Ectodermal cell (in vitro differentiated cells): Measurements from ENCODE around the gene ADARB2.

Experiments used
- H3K27ac ChIP-seq: 2 replicates; pipeline ENCODE4 v1.7.0; 2013; ENCODE audit warnings: mild to moderate bottlenecking, low read depth, low read length; ENCODE audit not compliant: insufficient read depth, poor library complexity, severe bottlenecking
- H3K27me3 ChIP-seq: 2 replicates; pipeline ENCODE4 v1.7.0; 2013; ENCODE audit warnings: mild to moderate bottlenecking, low read length; ENCODE audit not compliant: insufficient read depth, control insufficient read depth, poor library complexity, severe bottlenecking
- H3K36me3 ChIP-seq: one replicate; pipeline ENCODE4 v1.7.0; 2013; ENCODE audit warnings: low read length; ENCODE audit not compliant: control insufficient read depth, insufficient read depth
- H3K4me1 ChIP-seq: one replicate; pipeline ENCODE4 v1.7.0; 2013; ENCODE audit warnings: low read length; ENCODE audit not compliant: control insufficient read depth, insufficient read depth
- H3K4me3 ChIP-seq: 2 replicates; pipeline ENCODE4 v1.7.0; 2013; ENCODE audit warnings: low read depth, low read length, control low read depth; ENCODE audit not compliant: insufficient read depth
- H3K9me3 ChIP-seq: 2 replicates; pipeline ENCODE4 v1.7.0; 2013; ENCODE audit warnings: mild to moderate bottlenecking, low read length, moderate library complexity; ENCODE audit not compliant: control insufficient read depth
- WGBS, 2 experiments: methylation state at CpG; one replicate each; pipeline ENCODE4 v1.1.7; 2013; ENCODE audit warnings: missing lambda C conversion rate in 2 of 2; 5-methylcytosine and 5-hydroxymethylcytosine counted together

ADARB2 gene

GRCh38 chr10:1204434-1205326 lies 532.6 kb downstream of the ADARB2 start:
- Histone ChIP-seq H3K4me3 (no peak overlapping the region), H3K27ac (no peak overlapping the region), H3K4me1 (no peaks in the 10 kb centered on the region), H3K27me3 (no peaks in the 10 kb centered on the region), H3K36me3 (no peaks in the 10 kb centered on the region), H3K9me3 (no peaks in the 10 kb centered on the region)
- 92 to 94% methylated on average over 26 of the region's 26 CpGs for WGBS, 2 experiments

GRCh38 chr10:1203704-1204103 lies 533.6 kb downstream of the ADARB2 start:
- Histone ChIP-seq H3K36me3 (no peaks in the 10 kb centered on the region), H3K4me1 (peaks cover 4% of the 10 kb centered on the region), H3K9me3 (no peaks in the 10 kb centered on the region), H3K27ac (no peak overlapping the region), H3K27me3 (no peaks in the 10 kb centered on the region), H3K4me3 (no peak overlapping the region)
- 89 to 90% methylated on average over 10 of the region's 10 CpGs for WGBS, 2 experiments

- Histone ChIP-seq H3K27ac (no peak overlapping the region), H3K36me3 (no peaks in the 10 kb centered on the region), H3K4me1 (peaks cover 8% of the 10 kb centered on the region), H3K27me3 (no peaks in the 10 kb centered on the region), H3K4me3 (no peak overlapping the region), H3K9me3 (no peaks in the 10 kb centered on the region)
- WGBS, 2 experiments: 92 to 93% methylated on average over 13 of the region's 13 CpGs
Observed at GRCh38 chr10:1203216-1203615, 534.1 kb downstream of the ADARB2 start.

- Histone ChIP-seq H3K4me3 (no peak overlapping the region), H3K27me3 (no peaks in the 10 kb centered on the region), H3K4me1 (peaks cover 8% of the 10 kb centered on the region), H3K36me3 (no peaks in the 10 kb centered on the region), H3K27ac (no peak overlapping the region), H3K9me3 (no peaks in the 10 kb centered on the region)
- WGBS, 2 experiments: 92% methylated on average over 11 of the region's 11 CpGs
Observed at GRCh38 chr10:1202343-1202742, 535.0 kb downstream of the ADARB2 start.

GRCh38 chr10:1200866-1201807 lies 536.2 kb downstream of the ADARB2 start:
- H3K9me3 ChIP-seq: no peaks in the 10 kb centered on the region
- no peaks in the 10 kb centered on the region for H3K27me3 ChIP-seq
- H3K4me3 ChIP-seq: no peak overlapping the region
- 91 to 92% methylated on average over 26 to 27 of the region's 27 CpGs for WGBS, 2 experiments
- no peaks in the 10 kb centered on the region for H3K36me3 ChIP-seq
- no peak overlapping the region for H3K27ac ChIP-seq
- peaks cover 8% of the 10 kb centered on the region for H3K4me1 ChIP-seq

GRCh38 chr10:1199897-1200721 lies 537.2 kb downstream of the ADARB2 start:
- H3K27me3 ChIP-seq: no peaks in the 10 kb centered on the region
- no peak overlapping the region for H3K27ac ChIP-seq
- 87 to 89% methylated on average over 24 of the region's 24 CpGs for WGBS, 2 experiments
- no peaks in the 10 kb centered on the region for H3K36me3 ChIP-seq
- H3K4me3 ChIP-seq: no peak overlapping the region
- H3K4me1 ChIP-seq: peaks cover 8% of the 10 kb centered on the region
- no peaks in the 10 kb centered on the region for H3K9me3 ChIP-seq

GRCh38 chr10:1199345-1199673 lies 538.0 kb downstream of the ADARB2 start:
- 70 to 73% methylated on average over 17 of the region's 17 CpGs for WGBS, 2 experiments
- H3K9me3 ChIP-seq: no peaks in the 10 kb centered on the region
- H3K4me1 ChIP-seq: peaks cover 8% of the 10 kb centered on the region
- H3K4me3 ChIP-seq: no peak overlapping the region
- H3K27me3 ChIP-seq: no peaks in the 10 kb centered on the region
- H3K27ac ChIP-seq: no peak overlapping the region
- H3K36me3 ChIP-seq: no peaks in the 10 kb centered on the region

GRCh38 chr10:1198453-1199344 lies 538.6 kb downstream of the ADARB2 start:
- no peaks in the 10 kb centered on the region for H3K36me3 ChIP-seq
- H3K9me3 ChIP-seq: no peaks in the 10 kb centered on the region
- no peak overlapping the region for H3K4me3 ChIP-seq
- 38 to 39% methylated on average over 20 of the region's 20 CpGs for WGBS, 2 experiments
- no peaks in the 10 kb centered on the region for H3K27me3 ChIP-seq
- H3K4me1 ChIP-seq: peaks cover 8% of the 10 kb centered on the region
- H3K27ac ChIP-seq: no peak overlapping the region

- H3K36me3 ChIP-seq: no peaks in the 10 kb centered on the region
- H3K27me3 ChIP-seq: no peaks in the 10 kb centered on the region
- no peak overlapping the region for H3K4me3 ChIP-seq
- peaks cover 8% of the 10 kb centered on the region for H3K4me1 ChIP-seq
- H3K27ac ChIP-seq: no peak overlapping the region
- WGBS, 2 experiments: 78 to 85% methylated on average over 5 to 6 of the region's 6 CpGs
- no peaks in the 10 kb centered on the region for H3K9me3 ChIP-seq
Observed at GRCh38 chr10:1197384-1197783, 539.9 kb downstream of the ADARB2 start.
